Bronchial epithelial cell (primary cell): ENCODE results near the gene ERMN. TPM values are rescaled to one million over a fixed set of nuclear protein-coding genes. Genes with fewer than 3 reads are reported as not detected.
"Not testable (repeated sequence)": the region's sequence is repeated elsewhere in the genome, so short reads cannot be mapped to it uniquely, and the experiment has no call there.

ENCODE experiments used
- DNase-seq: peaks from one replicate; pipeline ENCODE4 v3.0.0-alpha.2; 2010; ENCODE audit warnings: low read depth
- FAIRE-seq: peaks from 2 replicates; lab custom pipeline; 2011; peaks lifted over from hg19 to GRCh38; lab: Jason Lieb, UNC
- H3K27me3 ChIP-seq: 2 replicates; pipeline ENCODE4 v1.5.1; 2011; ENCODE audit warnings: low read length; ENCODE audit not compliant: control insufficient read depth, insufficient read depth
- H3K36me3 ChIP-seq: 2 replicates; pipeline ENCODE4 v1.5.1; 2011; ENCODE audit warnings: low read length; ENCODE audit not compliant: control insufficient read depth, insufficient read depth
- H3K4me3 ChIP-seq: 2 replicates; pipeline ENCODE4 v1.5.1; 2011; ENCODE audit warnings: mild to moderate bottlenecking, low read depth, low read length, control low read depth
- CTCF ChIP-seq: IDR thresholded peaks from 2 replicates; pipeline ENCODE4 v1.5.1; 2011; ENCODE audit warnings: mild to moderate bottlenecking, moderate library complexity, low read length, control low read depth, inconsistent platforms; ENCODE audit not compliant: insufficient read depth, severe bottlenecking
- total RNA-seq: library from RNA; depleted of rRNA; stranded (reverse); fragments of >200 nt; gene quantifications from 2 replicates; pipeline ENCODE4 v1.2.1, GENCODE V29; 2014

Gene ERMN
- total RNA-seq, 1 donor from 2014 or later, result not detected

GRCh38 chr2:157348291-157348921 is 22.8 kb upstream of the ERMN start:
- no peak for DNase-seq
- no peak for TF ChIP-seq CTCF
- H3K4me3 ChIP-seq, result no peak overlapping the region
- FAIRE-seq, result no peak
- H3K36me3 ChIP-seq, result no peaks in the 10 kb centered on the region
- H3K27me3 ChIP-seq, result peaks cover 1% of the 10 kb centered on the region

GRCh38 chr2:157345647-157346389 is 20.2 kb upstream of the ERMN start:
- Histone ChIP-seq H3K27me3 (no peaks in the 10 kb centered on the region), H3K4me3 (no peak overlapping the region), H3K36me3 (no peaks in the 10 kb centered on the region)
- TF ChIP-seq CTCF, result no peak
- no peak for FAIRE-seq
- DNase-seq, result no peak

GRCh38 chr2:157341381-157341780 is 15.8 kb upstream of the ERMN start:
- H3K4me3 ChIP-seq, H3K27me3 ChIP-seq, FAIRE-seq, H3K36me3 ChIP-seq, DNase-seq: not testable (repeated sequence)

- peak; percentile 35 for DNase-seq
- FAIRE-seq, result no peak
- no peak for TF ChIP-seq CTCF
Observed at GRCh38 chr2:157339965-157340655, 14.5 kb upstream of the ERMN start.

GRCh38 chr2:157337978-157338377 is 12.4 kb upstream of the ERMN start:
- no peak for TF ChIP-seq CTCF
- Histone ChIP-seq H3K36me3 (no peaks in the 10 kb centered on the region), H3K27me3 (no peaks in the 10 kb centered on the region), H3K4me3 (no peak overlapping the region)
- FAIRE-seq (no peak), DNase-seq (no peak)

More at GRCh38 chr2:157339965-157340655, 14.5 kb upstream of the ERMN start:
- no peaks in the 10 kb centered on the region for H3K27me3 ChIP-seq
- no peak overlapping the region for H3K4me3 ChIP-seq
- H3K36me3 ChIP-seq, result no peaks in the 10 kb centered on the region

- FAIRE-seq, result no peak
- peak; percentile 22 for DNase-seq
- TF ChIP-seq CTCF, result peak; percentile 73
- Histone ChIP-seq H3K36me3 (no peaks in the 10 kb centered on the region), H3K4me3 (no peak overlapping the region), H3K27me3 (no peaks in the 10 kb centered on the region)
Observed at GRCh38 chr2:157336137-157337010, 10.8 kb upstream of the ERMN start.
